Measurements from ENCODE around the gene ATF6B.

The ATF6B gene

GRCh38 chr6:32156891-32157290 is 28.8 kb upstream of the ATF6B start:
- CTCF ChIA-PET: no interaction called here
- no peak for TF ChIP-seq CTCF (IDR thresholded peaks at IDR 0.05; ENCODE audit: control extremely low read depth, extremely low read depth, low read depth, missing control alignments)
- DNase-seq (ENCODE audit: extremely low spot score): no peak
- POLR2A ChIA-PET: no interaction called here

- POLR2A ChIA-PET: interaction anchor here (0.6 kb wide), 1 partner anchor 21 kb away, joined by 3 read pairs; the partner anchor contains the start of gene AGPAT1
- peak; percentile 78 for TF ChIP-seq CTCF (IDR thresholded peaks at IDR 0.05; ENCODE audit: control extremely low read depth, extremely low read depth, low read depth, missing control alignments)
- CTCF ChIA-PET: interaction anchor here (0.8 to 1.3 kb wide), 5 partner anchors 10 to 107 kb away, joined by 3 to 5 read pairs (median 4); partner anchors contain the start of gene EGFL8
- DNase-seq (ENCODE audit: extremely low spot score): peak; percentile 86
These were observed 26.6 kb upstream of the ATF6B start for GRCh38 chr6:32154514-32155161.

GRCh38 chr6:32153564-32154513 is 25.8 kb upstream of the ATF6B start, which contains the start of gene PPT2:
TSS of gene PPT2 (plus strand) at chr6:32154141. CDS start at chr6:32154595, 454 bp downstream.
- peak; percentile 70 for DNase-seq (ENCODE audit: extremely low spot score)
- ChIA-PET POLR2A (interaction anchor here (0.6 kb wide), 1 partner anchor 22 kb away, joined by 3 read pairs; the partner anchor contains the start of gene AGPAT1), CTCF (interaction anchor here (0.8 to 2.0 kb wide), 6 partner anchors 11 to 106 kb away, joined by 3 to 7 read pairs (median 4); partner anchors contain the start of gene EGFL8)
- no peak for TF ChIP-seq CTCF (IDR thresholded peaks at IDR 0.05; ENCODE audit: control extremely low read depth, extremely low read depth, low read depth, missing control alignments)

- no peak for DNase-seq (ENCODE audit: extremely low spot score)
- ChIA-PET CTCF (interaction anchor here (1.1 to 2.0 kb wide), 2 partner anchors 12 to 35 kb away, joined by 3 to 7 read pairs; no protein-coding TSS in a partner anchor), POLR2A (no interaction called here)
- TF ChIP-seq CTCF (IDR thresholded peaks at IDR 0.05; ENCODE audit: control extremely low read depth, extremely low read depth, low read depth, missing control alignments): no peak
These were observed 24.9 kb upstream of the ATF6B start for GRCh38 chr6:32152769-32153563.

- no peak for DNase-seq (ENCODE audit: extremely low spot score)
- CTCF ChIA-PET: interaction anchor here (1.1 to 2.0 kb wide), 2 partner anchors 12 to 34 kb away, joined by 3 to 7 read pairs; no protein-coding TSS in a partner anchor
- POLR2A ChIA-PET: no interaction called here
- no peak for TF ChIP-seq CTCF (IDR thresholded peaks at IDR 0.05; ENCODE audit: control extremely low read depth, extremely low read depth, low read depth, missing control alignments)
These were observed 24.1 kb upstream of the ATF6B start, which contains the start of gene PRRT1 for GRCh38 chr6:32151863-32152768. TSS of gene PRRT1 (minus strand) at chr6:32151939. CDS start at chr6:32151827, 112 bp downstream.

Data from GM10248 (cell line).